ENCODE results near the gene EHD3. TPM values are rescaled to one million over a fixed set of nuclear protein-coding genes. Genes with fewer than 3 reads are reported as not detected.

The EHD3 gene
- total and polyA plus RNA-seq, 10 of the 15 experiments (the other 5 are each of a cell fraction or from before 2014, with no cell fraction given), result 1.1 to 10.9 (median 8.2) TPM

DNA sequence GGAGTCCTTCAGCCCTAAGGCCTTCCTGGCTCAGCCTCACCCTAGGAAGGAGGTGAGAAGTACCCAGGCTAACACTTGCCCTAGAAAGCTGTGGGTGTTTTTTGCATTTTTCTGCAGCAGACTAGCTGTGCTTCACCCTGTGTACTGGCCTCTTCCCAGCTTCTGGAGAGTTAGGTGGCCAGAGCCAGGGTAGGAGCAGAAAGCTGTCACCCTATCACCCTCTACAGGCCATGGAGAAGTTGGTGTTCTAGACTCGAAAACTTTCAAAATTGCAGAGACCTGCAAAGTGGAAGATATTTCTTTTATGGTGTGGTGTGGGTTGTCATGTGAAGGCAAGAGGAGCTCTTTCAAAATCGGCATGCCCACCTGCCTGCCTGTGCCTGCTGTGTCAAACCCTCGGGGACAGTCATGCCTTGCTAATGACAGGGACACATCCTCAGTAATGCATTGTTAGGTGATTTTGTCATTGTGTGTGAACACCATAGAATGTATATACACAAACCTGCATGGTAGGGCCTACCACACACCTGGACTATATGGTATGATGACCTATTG lies 29.8 kb downstream of the EHD3 start:
- intact Hi-C loops (cut with micrococcal nuclease; ENCODE audit: unreplicated experiment), result no loop called here
- H3K36me3 ChIP-seq (ENCODE audit: control insufficient read depth in 2 of 2, insufficient read depth in 2 of 2, low read length in 1 of 2), result no peaks in the 10 kb centered on the region
- in situ Hi-C loops (cut with MboI), result no loop called here
- H2AFZ ChIP-seq (ENCODE audit: control insufficient read depth, low read depth, low read length), result no peak overlapping the region
- WGBS (ENCODE audit: insufficient coverage, insufficient replicate concordance, low lambda C conversion rate, missing lambda C conversion rate), result 48% methylated on average over 3 of the region's 3 CpGs
- TF ChIP-seq BMI1 (IDR thresholded peaks at IDR 0.05; ENCODE audit: borderline replicate concordance) (no peak), SP1 (IDR thresholded peaks at IDR 0.05; ENCODE audit: low read depth, low read length) (no peak), SMC3 (IDR thresholded peaks at IDR 0.05; ENCODE audit: borderline replicate concordance, low read length) (peak; percentile 12; the same call in 1 of the 2 replicates), IRF4 (IDR thresholded peaks at IDR 0.05; ENCODE audit: low read depth, low read length) (no peak), RUNX3 (IDR thresholded peaks at IDR 0.05; ENCODE audit: low read length) (no peak), CBX5 (IDR thresholded peaks at IDR 0.05; ENCODE audit: low read depth) (no peak), EP300 (IDR thresholded peaks at IDR 0.05; ENCODE audit: borderline replicate concordance in 1 of 2, control insufficient read depth in 1 of 2, low read depth in 2 of 2, low read length in 2 of 2) (no peak), NRF1 (conservative IDR thresholded peaks at IDR 0.05; ENCODE audit: low read depth, low read length) (no peak), SREBF2 (IDR thresholded peaks at IDR 0.05; ENCODE audit: low read length) (no peak), RAD21 (IDR thresholded peaks at IDR 0.05; ENCODE audit: insufficient read depth, low read depth, low read length) (peak; percentile 39)
- TF ChIP-seq, protein P1, sequence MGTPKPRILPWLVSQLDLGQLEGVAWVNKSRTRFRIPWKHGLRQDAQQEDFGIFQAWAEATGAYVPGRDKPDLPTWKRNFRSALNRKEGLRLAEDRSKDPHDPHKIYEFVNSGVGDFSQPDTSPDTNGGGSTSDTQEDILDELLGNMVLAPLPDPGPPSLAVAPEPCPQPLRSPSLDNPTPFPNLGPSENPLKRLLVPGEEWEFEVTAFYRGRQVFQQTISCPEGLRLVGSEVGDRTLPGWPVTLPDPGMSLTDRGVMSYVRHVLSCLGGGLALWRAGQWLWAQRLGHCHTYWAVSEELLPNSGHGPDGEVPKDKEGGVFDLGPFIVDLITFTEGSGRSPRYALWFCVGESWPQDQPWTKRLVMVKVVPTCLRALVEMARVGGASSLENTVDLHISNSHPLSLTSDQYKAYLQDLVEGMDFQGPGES (IDR thresholded peaks at IDR 0.05), result no peak
- TF ChIP-seq, protein P2, sequence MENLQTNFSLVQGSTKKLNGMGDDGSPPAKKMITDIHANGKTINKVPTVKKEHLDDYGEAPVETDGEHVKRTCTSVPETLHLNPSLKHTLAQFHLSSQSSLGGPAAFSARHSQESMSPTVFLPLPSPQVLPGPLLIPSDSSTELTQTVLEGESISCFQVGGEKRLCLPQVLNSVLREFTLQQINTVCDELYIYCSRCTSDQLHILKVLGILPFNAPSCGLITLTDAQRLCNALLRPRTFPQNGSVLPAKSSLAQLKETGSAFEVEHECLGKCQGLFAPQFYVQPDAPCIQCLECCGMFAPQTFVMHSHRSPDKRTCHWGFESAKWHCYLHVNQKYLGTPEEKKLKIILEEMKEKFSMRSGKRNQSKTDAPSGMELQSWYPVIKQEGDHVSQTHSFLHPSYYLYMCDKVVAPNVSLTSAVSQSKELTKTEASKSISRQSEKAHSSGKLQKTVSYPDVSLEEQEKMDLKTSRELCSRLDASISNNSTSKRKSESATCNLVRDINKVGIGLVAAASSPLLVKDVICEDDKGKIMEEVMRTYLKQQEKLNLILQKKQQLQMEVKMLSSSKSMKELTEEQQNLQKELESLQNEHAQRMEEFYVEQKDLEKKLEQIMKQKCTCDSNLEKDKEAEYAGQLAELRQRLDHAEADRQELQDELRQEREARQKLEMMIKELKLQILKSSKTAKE (IDR thresholded peaks at IDR 0.05; ENCODE audit: low read depth, poor library complexity, severe bottlenecking), result no peak
- TF ChIP-seq, protein P3, sequence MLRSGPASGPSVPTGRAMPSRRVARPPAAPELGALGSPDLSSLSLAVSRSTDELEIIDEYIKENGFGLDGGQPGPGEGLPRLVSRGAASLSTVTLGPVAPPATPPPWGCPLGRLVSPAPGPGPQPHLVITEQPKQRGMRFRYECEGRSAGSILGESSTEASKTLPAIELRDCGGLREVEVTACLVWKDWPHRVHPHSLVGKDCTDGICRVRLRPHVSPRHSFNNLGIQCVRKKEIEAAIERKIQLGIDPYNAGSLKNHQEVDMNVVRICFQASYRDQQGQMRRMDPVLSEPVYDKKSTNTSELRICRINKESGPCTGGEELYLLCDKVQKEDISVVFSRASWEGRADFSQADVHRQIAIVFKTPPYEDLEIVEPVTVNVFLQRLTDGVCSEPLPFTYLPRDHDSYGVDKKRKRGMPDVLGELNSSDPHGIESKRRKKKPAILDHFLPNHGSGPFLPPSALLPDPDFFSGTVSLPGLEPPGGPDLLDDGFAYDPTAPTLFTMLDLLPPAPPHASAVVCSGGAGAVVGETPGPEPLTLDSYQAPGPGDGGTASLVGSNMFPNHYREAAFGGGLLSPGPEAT (IDR thresholded peaks at IDR 0.05; ENCODE audit: low read depth), result no peak
- TF ChIP-seq, protein P4, sequence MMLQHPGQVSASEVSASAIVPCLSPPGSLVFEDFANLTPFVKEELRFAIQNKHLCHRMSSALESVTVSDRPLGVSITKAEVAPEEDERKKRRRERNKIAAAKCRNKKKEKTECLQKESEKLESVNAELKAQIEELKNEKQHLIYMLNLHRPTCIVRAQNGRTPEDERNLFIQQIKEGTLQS (IDR thresholded peaks at IDR 0.05; ENCODE audit: borderline replicate concordance, extremely low read depth, low read depth, low read length), result no peak
- TF ChIP-seq, protein P5, sequence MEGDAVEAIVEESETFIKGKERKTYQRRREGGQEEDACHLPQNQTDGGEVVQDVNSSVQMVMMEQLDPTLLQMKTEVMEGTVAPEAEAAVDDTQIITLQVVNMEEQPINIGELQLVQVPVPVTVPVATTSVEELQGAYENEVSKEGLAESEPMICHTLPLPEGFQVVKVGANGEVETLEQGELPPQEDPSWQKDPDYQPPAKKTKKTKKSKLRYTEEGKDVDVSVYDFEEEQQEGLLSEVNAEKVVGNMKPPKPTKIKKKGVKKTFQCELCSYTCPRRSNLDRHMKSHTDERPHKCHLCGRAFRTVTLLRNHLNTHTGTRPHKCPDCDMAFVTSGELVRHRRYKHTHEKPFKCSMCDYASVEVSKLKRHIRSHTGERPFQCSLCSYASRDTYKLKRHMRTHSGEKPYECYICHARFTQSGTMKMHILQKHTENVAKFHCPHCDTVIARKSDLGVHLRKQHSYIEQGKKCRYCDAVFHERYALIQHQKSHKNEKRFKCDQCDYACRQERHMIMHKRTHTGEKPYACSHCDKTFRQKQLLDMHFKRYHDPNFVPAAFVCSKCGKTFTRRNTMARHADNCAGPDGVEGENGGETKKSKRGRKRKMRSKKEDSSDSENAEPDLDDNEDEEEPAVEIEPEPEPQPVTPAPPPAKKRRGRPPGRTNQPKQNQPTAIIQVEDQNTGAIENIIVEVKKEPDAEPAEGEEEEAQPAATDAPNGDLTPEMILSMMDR (IDR thresholded peaks at IDR 0.05 in 2 of 3, conservative IDR thresholded peaks at IDR 0.05 in 1 of 3; ENCODE audit: control insufficient read depth in 2 of 3, extremely low read depth in 1 of 3, insufficient read depth in 1 of 3, low read depth in 3 of 3, low read length in 3 of 3), result peak in 2 of 3 experiments; percentile 19 to 34; a peak in 3 of 6 replicates
- CTCF ChIA-PET, result interaction anchor here (1.0 to 4.3 kb wide), 8 partner anchors 10 to 94 kb away, joined by 3 to 17 read pairs (median 3); partner anchors contain the start of gene EHD3
- H4K20me1 ChIP-seq (ENCODE audit: control insufficient read depth, insufficient read depth), result no peaks in the 10 kb centered on the region
- ATAC-seq (peak; percentile 68), FAIRE-seq (no peak), DNase-seq (ENCODE audit: low read depth, low spot score) (no peak)
- no peaks in the 10 kb centered on the region for H3K9me3 ChIP-seq (replicated peaks; ENCODE audit: control insufficient read depth, insufficient read depth, low read length)
- no peak overlapping the region for H3K27ac ChIP-seq (ENCODE audit: control insufficient read depth, insufficient read depth)
- no peaks in the 10 kb centered on the region for H3K79me2 ChIP-seq (ENCODE audit: control insufficient read depth, insufficient read depth, low read length)
- H3K4me2 ChIP-seq (ENCODE audit: control insufficient read depth, insufficient read depth), result no peak overlapping the region
- RAD21 ChIA-PET (ENCODE audit: unreplicated experiment), result interaction anchor here (1.5 kb wide), 1 partner anchor 29 kb away, joined by 4 read pairs; the partner anchor contains the start of gene EHD3
- SMC1A ChIA-PET (ENCODE audit: uncharacterized antibody, unreplicated experiment), result interaction anchor here (1.0 to 2.2 kb wide), 3 partner anchors 11 to 69 kb away, joined by 3 to 5 read pairs (median 5); no protein-coding TSS in a partner anchor
- no peaks in the 10 kb centered on the region; a peak in 1 of 4 replicates for H3K27me3 ChIP-seq (replicated peaks in 1 of 2; ENCODE audit: control insufficient read depth in 2 of 2, insufficient read depth in 2 of 2, low read length in 1 of 2)
- no TSS peak for BruUV-seq (replicated peaks)
- H3K4me3 ChIP-seq, result no peak overlapping the region
- peaks cover 4% of the 10 kb centered on the region for H3K4me1 ChIP-seq (ENCODE audit: control insufficient read depth, insufficient read depth, low read length)
- H3K9ac ChIP-seq (ENCODE audit: control insufficient read depth, insufficient read depth, low read length), result no peak overlapping the region
- POLR2A ChIA-PET, result no interaction called here
